Neural progenitor cell (in vitro differentiated cells): ENCODE results near the gene PDXP.

Source experiments
- CTCF ChIP-seq: fragments of 200-600 bp; sonication (generic); IDR thresholded peaks from 2 replicates; pipeline ENCODE4 v1.5.1; 2017; ENCODE audit warnings: antibody characterized with exemption, mild to moderate bottlenecking
- EZH2 ChIP-seq: fragments of 200-600 bp; sonication (generic); IDR thresholded peaks from 2 replicates; pipeline ENCODE4 v1.6.1; 2017; ENCODE audit warnings: antibody characterized with exemption, mild to moderate bottlenecking, moderate library complexity
- EZH2phosphoT487 ChIP-seq: fragments of 200-600 bp; sonication (generic); IDR thresholded peaks from 2 replicates; pipeline ENCODE4 v1.6.1; 2017; ENCODE audit warnings: antibody characterized with exemption

- TF ChIP-seq CTCF: no peak
- TF ChIP-seq EZH2: no peak
- no peak for TF ChIP-seq EZH2phosphoT487
Measured at GRCh38 chr22:37631448-37632173, 26.9 kb upstream of the PDXP start.
